PC-3 (cell line): Measurements from ENCODE around the gene BTAF1. TPM values are rescaled to one million over a fixed set of nuclear protein-coding genes. Genes with fewer than 3 reads are reported as not detected.
"Not testable (repeated sequence)": the region's sequence is repeated elsewhere in the genome, so short reads cannot be mapped to it uniquely, and the experiment has no call there.

Experiments used
- ATAC-seq: fragments of 200-7000 bp; cut with Tn5 transposase; 2 replicates; pipeline ENCODE4 v1.9.1; 2020; ENCODE audit warnings: mild to moderate bottlenecking, moderate library complexity
- BruUV-seq: library from RNA; stranded (reverse); fragments of 400-500 nt; replicated peaks from 2 replicates; lab custom pipeline; 2021; lab: Mats Ljungman, UMichigan
- CTCF ChIA-PET: fragments of 300-600 bp; sonication (Branson Sonifier 250); formaldehyde crosslinking; loops from one replicate; lab custom pipeline; 2022; ENCODE audit warnings: antibody characterized with exemption; lab: Charles Lee
- POLR2A ChIA-PET: fragments of 300-600 bp; sonication (Branson Sonifier 250); formaldehyde crosslinking; loops from one replicate; lab custom pipeline; 2022; ENCODE audit warnings: antibody characterized with exemption; ENCODE audit not compliant: unreplicated experiment; lab: Charles Lee
- DNase-seq: peaks from one replicate; pipeline ENCODE4 v3.0.0-alpha.2; 2015
- H2AFZ ChIP-seq: fragments of 300-600 bp; sonication (generic); 2 replicates; pipeline ENCODE4 v1.6.0; 2016; ENCODE audit warnings: antibody characterized with exemption, low read length
- H3F3A ChIP-seq: fragments of 300-600 bp; sonication (generic); one replicate; pipeline ENCODE4 v1.6.0; 2017; ENCODE audit warnings: antibody characterized with exemption, low read length, control low read depth, mild to moderate bottlenecking; ENCODE audit not compliant: unreplicated experiment
- H3K27ac ChIP-seq: fragments of 300-600 bp; sonication (generic); 2 replicates; pipeline ENCODE4 v1.5.1; 2016; ENCODE audit warnings: mild to moderate bottlenecking, low read length
- H3K27me3 ChIP-seq: fragments of 300-600 bp; sonication (generic); 2 replicates; pipeline ENCODE4 v1.6.1; 2016; ENCODE audit warnings: low read length, mixed read lengths
- H3K36me3 ChIP-seq: fragments of 300-600 bp; sonication (generic); 2 replicates; pipeline ENCODE4 v1.6.1; 2016; ENCODE audit warnings: low read depth, mixed run types, low read length, mixed read lengths
- H3K4me1 ChIP-seq: fragments of 300-600 bp; sonication (generic); 2 replicates; pipeline ENCODE4 v1.5.1; 2016; ENCODE audit warnings: low read length; ENCODE audit not compliant: insufficient read depth
- H3K4me2 ChIP-seq: fragments of 300-600 bp; sonication (generic); 2 replicates; pipeline ENCODE4 v1.6.0; 2016; ENCODE audit warnings: low read length
- H3K4me3 ChIP-seq: fragments of 300-600 bp; sonication (generic); 2 replicates; pipeline ENCODE4 v1.5.1; 2016; ENCODE audit warnings: mild to moderate bottlenecking, low read length, mixed read lengths
- H3K79me2 ChIP-seq: fragments of 300-600 bp; sonication (generic); 2 replicates; pipeline ENCODE4 v1.6.1; 2017; ENCODE audit warnings: low read length, mixed read lengths
- H3K9ac ChIP-seq: fragments of 300-600 bp; sonication (generic); 2 replicates; pipeline ENCODE4 v1.6.0; 2016; ENCODE audit warnings: mild to moderate bottlenecking, low read length
- H3K9me2 ChIP-seq: fragments of 300-600 bp; sonication (generic); replicated peaks from 2 replicates; pipeline ENCODE4 v1.6.1; 2016; ENCODE audit warnings: mixed run types, low read length, mixed read lengths
- H3K9me3 ChIP-seq: fragments of 300-600 bp; sonication (generic); 2 replicates; pipeline ENCODE4 v1.6.1; 2016; ENCODE audit warnings: low read length, mixed read lengths
- H4K20me1 ChIP-seq: fragments of 300-600 bp; sonication (generic); 2 replicates; pipeline ENCODE4 v1.6.1; 2016; ENCODE audit warnings: low read length, mixed read lengths
- EZH2 ChIP-seq: fragments of 300-600 bp; sonication (generic); IDR thresholded peaks from one replicate; pipeline ENCODE4 v1.6.1; 2017; ENCODE audit warnings: antibody characterized with exemption, mild to moderate bottlenecking, low read length; ENCODE audit not compliant: unreplicated experiment
- EZH2phosphoT487 ChIP-seq: fragments of 300-600 bp; sonication (generic); IDR thresholded peaks from 2 replicates; pipeline ENCODE4 v1.6.1; 2018; ENCODE audit warnings: mild to moderate bottlenecking, antibody characterized with exemption, low read length, borderline replicate concordance
- intact Hi-C: fragments of 100-400 bp; cut with micrococcal nuclease; formaldehyde crosslinking; loops from 2 replicates; pipeline ENCODE4 v1.9.0; 2023
- total RNA-seq: library from RNA; depleted of rRNA; stranded (reverse); fragments of >200 nt; gene quantifications from 2 replicates; pipeline ENCODE4 v1.2.3, GENCODE V29; 2014
- TF ChIP-seq, protein P1 (sequence below): fragments of 300-600 bp; sonication (generic); conservative IDR thresholded peaks from 2 replicates; pipeline ENCODE4 v1.5.1; 2017; ENCODE audit warnings: antibody characterized with exemption, low read depth, mild to moderate bottlenecking, low read length

BTAF1 gene
- total RNA-seq, 1 experiment from 2014 or later: 27.6 TPM

DNA sequence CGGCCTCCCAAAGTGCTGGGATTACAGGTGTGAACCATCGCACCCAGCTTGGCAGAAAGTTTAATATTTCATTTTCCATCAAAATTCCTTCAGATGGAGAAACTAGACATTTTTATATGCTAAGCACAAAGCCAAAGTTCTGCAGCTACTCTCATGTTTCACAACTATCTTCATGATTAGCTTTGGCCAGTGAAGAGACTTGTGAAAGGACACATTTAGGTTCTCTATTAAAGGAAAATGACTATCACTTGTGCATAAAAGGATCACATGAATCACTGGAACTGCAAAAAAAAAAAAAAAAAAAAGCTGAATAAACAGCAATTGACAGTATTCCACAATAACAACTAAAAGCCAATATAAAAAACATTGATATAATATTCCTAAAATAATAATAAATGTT, 30.5 kb upstream of the BTAF1 start:
- Histone ChIP-seq H3K9me3 (no peaks in the 10 kb centered on the region), H3F3A (no peaks in the 10 kb centered on the region), H3K4me1 (no peaks in the 10 kb centered on the region), H4K20me1 (no peaks in the 10 kb centered on the region), H3K9ac (no peak overlapping the region), H3K79me2 (no peaks in the 10 kb centered on the region), H3K4me2 (no peak overlapping the region), H3K27ac (no peak overlapping the region), H3K4me3 (no peak overlapping the region), H3K27me3 (no peaks in the 10 kb centered on the region), H2AFZ (no peak overlapping the region), H3K9me2 (no peaks in the 10 kb centered on the region), H3K36me3 (no peaks in the 10 kb centered on the region)
- ChIA-PET CTCF (no interaction called here), POLR2A (no interaction called here)
- BruUV-seq: no TSS peak
- intact Hi-C loops: no loop called here
- ATAC-seq (no peak), DNase-seq (no peak)
- no peak for TF ChIP-seq EZH2
- TF ChIP-seq, protein P1, sequence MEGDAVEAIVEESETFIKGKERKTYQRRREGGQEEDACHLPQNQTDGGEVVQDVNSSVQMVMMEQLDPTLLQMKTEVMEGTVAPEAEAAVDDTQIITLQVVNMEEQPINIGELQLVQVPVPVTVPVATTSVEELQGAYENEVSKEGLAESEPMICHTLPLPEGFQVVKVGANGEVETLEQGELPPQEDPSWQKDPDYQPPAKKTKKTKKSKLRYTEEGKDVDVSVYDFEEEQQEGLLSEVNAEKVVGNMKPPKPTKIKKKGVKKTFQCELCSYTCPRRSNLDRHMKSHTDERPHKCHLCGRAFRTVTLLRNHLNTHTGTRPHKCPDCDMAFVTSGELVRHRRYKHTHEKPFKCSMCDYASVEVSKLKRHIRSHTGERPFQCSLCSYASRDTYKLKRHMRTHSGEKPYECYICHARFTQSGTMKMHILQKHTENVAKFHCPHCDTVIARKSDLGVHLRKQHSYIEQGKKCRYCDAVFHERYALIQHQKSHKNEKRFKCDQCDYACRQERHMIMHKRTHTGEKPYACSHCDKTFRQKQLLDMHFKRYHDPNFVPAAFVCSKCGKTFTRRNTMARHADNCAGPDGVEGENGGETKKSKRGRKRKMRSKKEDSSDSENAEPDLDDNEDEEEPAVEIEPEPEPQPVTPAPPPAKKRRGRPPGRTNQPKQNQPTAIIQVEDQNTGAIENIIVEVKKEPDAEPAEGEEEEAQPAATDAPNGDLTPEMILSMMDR: no peak
- no peak for TF ChIP-seq EZH2phosphoT487

DNA sequence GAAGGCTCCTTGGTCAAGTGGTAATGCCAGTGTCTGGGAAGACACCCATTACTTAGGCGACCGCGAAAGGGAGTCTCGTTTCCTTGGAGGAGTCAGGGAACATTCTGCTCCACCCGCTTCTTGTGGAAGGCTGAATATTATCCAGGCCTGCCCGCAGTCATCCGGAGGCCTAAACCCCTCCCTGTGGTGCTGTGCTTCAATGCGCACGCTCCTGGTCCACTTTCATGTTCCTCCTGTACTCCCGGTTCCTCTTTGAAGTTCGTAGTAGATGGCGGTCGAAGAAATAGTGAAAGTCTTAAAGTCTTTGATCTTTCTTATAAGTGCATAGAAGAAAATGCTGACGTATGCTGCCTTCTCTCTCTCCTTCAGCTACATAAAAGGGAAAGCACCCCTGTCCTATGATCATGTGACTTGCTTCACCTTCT, 29.3 kb upstream of the BTAF1 start:
- POLR2A ChIA-PET, ATAC-seq, H3K36me3 ChIP-seq, H2AFZ ChIP-seq, H4K20me1 ChIP-seq, H3K27ac ChIP-seq, H3K79me2 ChIP-seq, intact Hi-C loops, DNase-seq, H3F3A ChIP-seq, H3K4me2 ChIP-seq, H3K9me2 ChIP-seq, H3K4me1 ChIP-seq, H3K9ac ChIP-seq, H3K4me3 ChIP-seq, BruUV-seq, CTCF ChIA-PET, H3K9me3 ChIP-seq, H3K27me3 ChIP-seq: not testable (repeated sequence)

- no peaks in the 10 kb centered on the region for H3K36me3 ChIP-seq
- H3K9ac ChIP-seq: no peak overlapping the region
- H4K20me1 ChIP-seq: no peaks in the 10 kb centered on the region
- ATAC-seq (no peak), DNase-seq (no peak)
- peaks cover 4% of the 10 kb centered on the region for H3K4me1 ChIP-seq
- TF ChIP-seq EZH2phosphoT487: no peak
- TF ChIP-seq, protein P1: no peak
- TF ChIP-seq EZH2: no peak
- no peaks in the 10 kb centered on the region for H3K9me2 ChIP-seq
- ChIA-PET POLR2A (no interaction called here), CTCF (no interaction called here)
- no peaks in the 10 kb centered on the region for H3K27me3 ChIP-seq
- no peak overlapping the region for H3K27ac ChIP-seq
- no peak overlapping the region for H3K4me3 ChIP-seq
- H2AFZ ChIP-seq: no peak overlapping the region
- H3K79me2 ChIP-seq: no peaks in the 10 kb centered on the region
- no peaks in the 10 kb centered on the region for H3K9me3 ChIP-seq
- no peak overlapping the region for H3K4me2 ChIP-seq
- H3F3A ChIP-seq: no peaks in the 10 kb centered on the region
- intact Hi-C loops: no loop called here
- BruUV-seq: no TSS peak
Measured at GRCh38 chr10:91896212-91896756, 27.3 kb upstream of the BTAF1 start.
